CD14-positive monocyte (primary cell): ENCODE results near the gene CENPX. TPM values are rescaled to one million over a fixed set of nuclear protein-coding genes. Genes with fewer than 3 reads are reported as not detected.

Source experiments
- DNase-seq, 3 donors: peaks; one replicate each; pipeline ENCODE4 v3.0.0-alpha.2; 2011 to 2022
- H2AFZ ChIP-seq: 2 replicates; pipeline ENCODE4 v1.6.0; 2012; ENCODE audit warnings: mild to moderate bottlenecking, low read depth, low read length, inconsistent platforms; ENCODE audit not compliant: insufficient read depth, poor library complexity, severe bottlenecking
- H3K27ac ChIP-seq, 2 donors: 1 replicate in 1 of 2; 2 replicates in 1 of 2; pipeline ENCODE4 v1.5.1; 2012 to 2013; ENCODE audit warnings: low read length in 2 of 2, control low read depth in 1 of 2, inconsistent platforms in 1 of 2, low read depth in 1 of 2, mild to moderate bottlenecking in 1 of 2
- H3K27me3 ChIP-seq, 2 donors: one replicate each; pipeline versions ENCODE4 v1.6.0 to v1.6.1; 2011 to 2013; ENCODE audit warnings: low read length in 2 of 2; ENCODE audit not compliant: control insufficient read depth in 2 of 2, insufficient read depth in 2 of 2
- H3K36me3 ChIP-seq, 2 donors: replicated peaks in 1 of 2; 1 replicate in 1 of 2; 2 replicates in 1 of 2; pipeline versions ENCODE4 v1.5.1 to v1.6.1; 2012 to 2013; ENCODE audit warnings: low read length in 2 of 2, control low read depth in 1 of 2, inconsistent platforms in 1 of 2, mild to moderate bottlenecking in 1 of 2; ENCODE audit not compliant: insufficient read depth in 2 of 2, control insufficient read depth in 1 of 2
- H3K4me1 ChIP-seq, 2 donors: 1 replicate in 1 of 2; 2 replicates in 1 of 2; pipeline versions ENCODE4 v1.5.1 to v1.6.1; 2012 to 2013; ENCODE audit warnings: low read length in 2 of 2, control low read depth in 1 of 2, inconsistent platforms in 1 of 2, mild to moderate bottlenecking in 1 of 2, moderate library complexity in 1 of 2; ENCODE audit not compliant: insufficient read depth in 2 of 2, control insufficient read depth in 1 of 2
- H3K4me2 ChIP-seq: replicated peaks from 2 replicates; pipeline ENCODE3; 2012; ENCODE audit warnings: low read length, moderate library complexity, mild to moderate bottlenecking; ENCODE audit not compliant: poor library complexity, severe bottlenecking; ENCODE audit errors: extremely low read depth
- H3K4me3 ChIP-seq, 3 experiments: fragments of 200-600 bp in 1 of 3; sonication (generic) in 1 of 3; replicated peaks in 1 of 3; 1 replicate in 2 of 3; 2 replicates in 1 of 3; pipeline ENCODE4 v1.5.1; 2011 to 2013; ENCODE audit warnings: low read length in 3 of 3, mild to moderate bottlenecking in 3 of 3, control low read depth in 2 of 3, low read depth in 2 of 3, inconsistent platforms in 1 of 3, moderate library complexity in 1 of 3
- H3K79me2 ChIP-seq: 2 replicates; pipeline ENCODE4 v1.6.0; 2012; ENCODE audit warnings: mild to moderate bottlenecking, control low read depth, inconsistent platforms, low read length, moderate library complexity; ENCODE audit not compliant: insufficient read depth
- H3K9ac ChIP-seq: 2 replicates; pipeline ENCODE4 v1.6.0; 2017; ENCODE audit warnings: low read length, mild to moderate bottlenecking; ENCODE audit not compliant: insufficient read depth, poor library complexity, severe bottlenecking
- H3K9me3 ChIP-seq, 2 donors: replicated peaks in 1 of 2; 1 replicate in 1 of 2; 2 replicates in 1 of 2; pipeline versions ENCODE4 v1.5.1 to v1.6.1; 2012 to 2013; ENCODE audit warnings: low read length in 2 of 2, control low read depth in 1 of 2; ENCODE audit not compliant: control insufficient read depth in 1 of 2, insufficient read depth in 1 of 2
- H4K20me1 ChIP-seq: 2 replicates; pipeline ENCODE4 v1.6.0; 2012; ENCODE audit warnings: mild to moderate bottlenecking, low read length, control low read depth, moderate library complexity; ENCODE audit not compliant: insufficient read depth
- H3K27ac Mint-ChIP-seq, 7 donors: one replicate each; pipeline ENCODE4 v1.8.0; 2020; ENCODE audit warnings: mild to moderate bottlenecking in 7 of 7, mixed read lengths in 7 of 7, moderate library complexity in 6 of 7, inconsistent platforms in 2 of 7
- H3K27me3 Mint-ChIP-seq, 3 donors: one replicate each; pipeline ENCODE4 v1.8.0; 2021 to 2022; ENCODE audit warnings: low read depth in 3 of 3, mild to moderate bottlenecking in 3 of 3, mixed read lengths in 3 of 3, moderate library complexity in 3 of 3, inconsistent platforms in 1 of 3
- H3K36me3 Mint-ChIP-seq, 2 donors: one replicate each; pipeline ENCODE4 v1.8.0; 2020; ENCODE audit warnings: mixed read lengths in 2 of 2, inconsistent platforms in 1 of 2, mild to moderate bottlenecking in 1 of 2
- H3K4me1 Mint-ChIP-seq: one replicate; pipeline ENCODE4 v1.8.0; 2020; ENCODE audit warnings: mild to moderate bottlenecking, mixed read lengths
- H3K4me3 Mint-ChIP-seq, 2 donors: one replicate each; pipeline ENCODE4 v1.8.0; 2020; ENCODE audit warnings: mild to moderate bottlenecking in 2 of 2, mixed read lengths in 2 of 2, moderate library complexity in 1 of 2
- H3K9me3 Mint-ChIP-seq, 7 donors: one replicate each; pipeline ENCODE4 v1.8.0; 2020 to 2022; ENCODE audit warnings: mixed read lengths in 7 of 7, mild to moderate bottlenecking in 6 of 7, moderate library complexity in 6 of 7, inconsistent platforms in 2 of 7
- WGBS: methylation state at CpG from one replicate; pipeline ENCODE4 v1.1.5; 2013; ENCODE audit warnings: missing lambda C conversion rate; ENCODE audit not compliant: insufficient coverage; 5-methylcytosine and 5-hydroxymethylcytosine counted together
- intact Hi-C, 2 donors: fragments of 100-400 bp; cut with micrococcal nuclease; formaldehyde crosslinking; loops; one replicate each; pipeline versions ENCODE4 v1.15.0 to v1.15.1; 2023
- polyA plus RNA-seq, 3 donors: library from polyadenylated mRNA; depleted of rRNA in 1 of 3; unstranded in 2 of 3; stranded (reverse) in 1 of 3; fragments of 300-500 nt in 2 of 3; fragments of >200 nt in 1 of 3; fragmentation: Illumina TruSeq in 2 of 3; gene quantifications; 1 replicate in 2 of 3; 2 replicates in 1 of 3; pipeline ENCODE4 v1.2.3, GENCODE V29; 2012 to 2021
- TF ChIP-seq, protein P1 (sequence below): fragments of 200-600 bp; IDR thresholded peaks from one replicate; pipeline ENCODE4 v1.8.0; 2022; ENCODE audit warnings: antibody characterized with exemption, mild to moderate bottlenecking

Gene CENPX
- polyA plus RNA-seq, 3 donors = 47.7 to 57.0 (median 55.9) TPM

GRCh38 chr17:81984773-81985410 is 37.8 kb downstream of the CENPX start:
- H3K9me3 ChIP-seq = no peaks in the 10 kb centered on the region
- Mint-ChIP-seq H3K4me3 (no peak overlapping the region), H3K27ac (peak overlapping the region in 1 of 7 donors; percentile 64), H3K27me3 (peaks cover 0 to 1% (median 0%) of the 10 kb centered on the region in 3 donors), H3K9me3 (no peaks in the 10 kb centered on the region), H3K4me1 (peaks cover 13% of the 10 kb centered on the region), H3K36me3 (peaks cover 48 to 79% of the 10 kb centered on the region in 2 donors)
- H3K79me2 ChIP-seq = no peaks in the 10 kb centered on the region
- peaks cover 8 to 10% of the 10 kb centered on the region in 2 donors for H3K4me1 ChIP-seq
- no peak overlapping the region for H3K4me2 ChIP-seq
- H3K27ac ChIP-seq = no peak overlapping the region
- no peak for DNase-seq
- H3K36me3 ChIP-seq = peaks cover 39 to 44% of the 10 kb centered on the region in 2 donors
- intact Hi-C loops = no loop called here
- TF ChIP-seq, protein P1, sequence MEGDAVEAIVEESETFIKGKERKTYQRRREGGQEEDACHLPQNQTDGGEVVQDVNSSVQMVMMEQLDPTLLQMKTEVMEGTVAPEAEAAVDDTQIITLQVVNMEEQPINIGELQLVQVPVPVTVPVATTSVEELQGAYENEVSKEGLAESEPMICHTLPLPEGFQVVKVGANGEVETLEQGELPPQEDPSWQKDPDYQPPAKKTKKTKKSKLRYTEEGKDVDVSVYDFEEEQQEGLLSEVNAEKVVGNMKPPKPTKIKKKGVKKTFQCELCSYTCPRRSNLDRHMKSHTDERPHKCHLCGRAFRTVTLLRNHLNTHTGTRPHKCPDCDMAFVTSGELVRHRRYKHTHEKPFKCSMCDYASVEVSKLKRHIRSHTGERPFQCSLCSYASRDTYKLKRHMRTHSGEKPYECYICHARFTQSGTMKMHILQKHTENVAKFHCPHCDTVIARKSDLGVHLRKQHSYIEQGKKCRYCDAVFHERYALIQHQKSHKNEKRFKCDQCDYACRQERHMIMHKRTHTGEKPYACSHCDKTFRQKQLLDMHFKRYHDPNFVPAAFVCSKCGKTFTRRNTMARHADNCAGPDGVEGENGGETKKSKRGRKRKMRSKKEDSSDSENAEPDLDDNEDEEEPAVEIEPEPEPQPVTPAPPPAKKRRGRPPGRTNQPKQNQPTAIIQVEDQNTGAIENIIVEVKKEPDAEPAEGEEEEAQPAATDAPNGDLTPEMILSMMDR = no peak
- H2AFZ ChIP-seq = no peak overlapping the region
- H3K9ac ChIP-seq = no peak overlapping the region
- H3K4me3 ChIP-seq = no peak overlapping the region
- no peaks in the 10 kb centered on the region for H3K27me3 ChIP-seq
- H4K20me1 ChIP-seq = peaks cover 10% of the 10 kb centered on the region
- WGBS = 98% methylated on average over 11 of the region's 21 CpGs

DNA sequence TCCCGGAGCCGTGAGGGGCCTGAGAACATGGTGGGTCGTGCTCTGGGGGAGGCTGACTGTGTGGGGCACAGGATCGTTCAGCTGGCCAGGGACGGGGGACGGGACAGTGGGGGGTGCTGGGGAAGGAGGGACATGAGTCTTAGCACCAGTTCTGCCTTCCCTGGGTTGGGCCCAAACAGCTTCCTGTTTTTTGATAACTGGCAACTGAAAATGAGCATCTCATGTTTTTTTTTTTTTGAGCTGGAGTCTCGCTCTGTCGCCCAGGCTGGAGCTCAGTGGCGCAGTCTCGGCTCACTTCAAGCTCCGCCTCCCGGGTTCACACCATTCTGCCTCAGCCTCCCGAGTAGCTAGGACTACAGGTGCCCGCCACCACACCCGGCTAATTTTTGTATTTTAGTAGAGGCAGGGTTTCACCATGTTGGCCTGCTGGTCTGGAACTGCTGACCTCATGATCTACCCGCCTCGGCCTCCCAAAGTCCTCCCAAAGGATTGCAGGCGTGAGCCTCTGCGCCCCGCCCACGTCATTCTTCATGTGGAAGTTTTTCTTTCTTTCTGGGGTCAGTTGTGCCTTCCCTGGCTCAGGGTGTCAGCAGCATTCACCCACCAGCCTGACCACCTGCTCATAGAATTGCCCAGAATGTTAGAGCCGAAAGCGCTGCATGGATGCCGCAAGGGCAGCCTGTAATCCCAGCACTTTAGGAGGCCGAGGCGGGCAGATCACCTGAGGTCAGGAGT is 38.9 kb downstream of the CENPX start:
- Mint-ChIP-seq H3K27ac (peak overlapping the region in 3 of 7 donors; percentile 12 to 61 (median 26)), H3K36me3 (peaks cover 49 to 82% of the 10 kb centered on the region in 2 donors), H3K27me3 (peaks cover 0 to 2% (median 1%) of the 10 kb centered on the region in 3 donors), H3K4me3 (no peak overlapping the region), H3K4me1 (peaks cover 19% of the 10 kb centered on the region), H3K9me3 (no peaks in the 10 kb centered on the region)
- H3K36me3 ChIP-seq = peaks cover 37 to 45% of the 10 kb centered on the region in 2 donors
- no peak overlapping the region for H3K4me3 ChIP-seq
- DNase-seq = peak; percentile 25 to 39 (median 36)
- peak overlapping the region in 1 of 2 donors; percentile 36 for H3K27ac ChIP-seq
- peaks cover 8 to 10% of the 10 kb centered on the region in 2 donors for H3K4me1 ChIP-seq
- peaks cover 6% of the 10 kb centered on the region for H3K79me2 ChIP-seq
- peaks cover 3% of the 10 kb centered on the region for H4K20me1 ChIP-seq
- TF ChIP-seq, protein P1 = no peak
- 67% methylated on average over 18 of the region's 26 CpGs for WGBS
- peak overlapping the region; percentile 24 for H2AFZ ChIP-seq
- no peaks in the 10 kb centered on the region for H3K27me3 ChIP-seq
- intact Hi-C loops = no loop called here
- no peak overlapping the region for H3K9ac ChIP-seq
- no peaks in the 10 kb centered on the region for H3K9me3 ChIP-seq
- no peak overlapping the region for H3K4me2 ChIP-seq
